ENCODE data around the gene AGBL4. TPM values are rescaled to one million over a fixed set of nuclear protein-coding genes. Genes with fewer than 3 reads are reported as not detected.

The AGBL4 gene
- total and polyA plus RNA-seq, 2 of the 13 experiments (the other 11 are each of a cell fraction or from before 2014, with no cell fraction given) = not detected

GRCh38 chr1:48493970-48494769 is 1529.6 kb downstream of the AGBL4 start (continued):
- TF ChIP-seq PAXIP1 (CRISPR knock-in tag; conservative IDR thresholded peaks at IDR 0.05) (peak; percentile 82), PRDM10 (CRISPR knock-in tag; IDR thresholded peaks at IDR 0.05; ENCODE audit: low read depth) (0 out of 2 replicates have a peak, but pooled peaks have one; percentile 33), FOXP4 (CRISPR knock-in tag; IDR thresholded peaks at IDR 0.05) (peak; percentile 50), HOXA5 (CRISPR knock-in tag; IDR thresholded peaks at IDR 0.05) (no peak), TEAD3 (CRISPR knock-in tag; optimal IDR thresholded peaks at IDR 0.05; ENCODE audit: borderline replicate concordance) (peak; percentile 89), ZFY (CRISPR knock-in tag; IDR thresholded peaks at IDR 0.05) (peak; percentile 44), ZNF430 (CRISPR knock-in tag; IDR thresholded peaks at IDR 0.05) (peak; percentile 25; the same call in 1 of the 2 replicates), RXRB (CRISPR knock-in tag; IDR thresholded peaks at IDR 0.05; ENCODE audit: borderline replicate concordance) (peak; percentile 69; the same call in 1 of the 2 replicates), ZNF605 (CRISPR knock-in tag; IDR thresholded peaks at IDR 0.05) (0 out of 2 replicates have a peak, but pooled peaks have one; percentile 37), ZFP91 (CRISPR knock-in tag; IDR thresholded peaks at IDR 0.05; ENCODE audit: borderline replicate concordance) (0 out of 2 replicates have a peak, but pooled peaks have one; percentile 28), MIER2 (CRISPR knock-in tag; IDR thresholded peaks at IDR 0.05) (0 out of 2 replicates have a peak, but pooled peaks have one; percentile 35), ASH2L (IDR thresholded peaks at IDR 0.05; ENCODE audit: insufficient read length, low read depth, low read length) (peak; percentile 78), ETV5 (CRISPR knock-in tag; IDR thresholded peaks at IDR 0.05; ENCODE audit: borderline replicate concordance) (no peak; the same call in 1 of the 2 replicates), NCOA2 (CRISPR knock-in tag; IDR thresholded peaks at IDR 0.05) (peak; percentile 23; the same call in 1 of the 2 replicates), HDAC2 (CRISPR knock-in tag; IDR thresholded peaks at IDR 0.05) (peak; percentile 33; the same call in 1 of the 2 replicates), DMAP1 (CRISPR knock-in tag; IDR thresholded peaks at IDR 0.05) (0 out of 2 replicates have a peak, but pooled peaks have one; percentile 25), POLR2G (IDR thresholded peaks at IDR 0.05; ENCODE audit: low read depth, low read length) (peak; percentile 49; the same call in 1 of the 2 replicates), ZNF460 (CRISPR knock-in tag; IDR thresholded peaks at IDR 0.05; ENCODE audit: borderline replicate concordance) (no peak)
